GM12875 (cell line): ENCODE measurements around the gene GCHFR.

Experiments
- H3K4me3 ChIP-seq: one replicate; pipeline ENCODE4 v1.5.1; 2011; ENCODE audit warnings: low read depth, low read length, control low read depth
- CTCF ChIP-seq: IDR thresholded peaks from 2 replicates; pipeline ENCODE4 v1.5.1; 2011; ENCODE audit warnings: low read depth, mild to moderate bottlenecking, control low read depth, inconsistent platforms, low read length, moderate library complexity, borderline replicate concordance; ENCODE audit not compliant: insufficient read depth

GCHFR gene

GRCh38 chr15:40789999-40790398, 26.1 kb downstream of the GCHFR start:
- TF ChIP-seq CTCF, result no peak
- no peak overlapping the region for H3K4me3 ChIP-seq

- no peak for TF ChIP-seq CTCF
Measured at GRCh38 chr15:40790718-40791117, 26.9 kb downstream of the GCHFR start.

GRCh38 chr15:40792394-40792793, 28.5 kb downstream of the GCHFR start:
- no peak overlapping the region for H3K4me3 ChIP-seq
- TF ChIP-seq CTCF, result no peak

More at GRCh38 chr15:40790718-40791117, 26.9 kb downstream of the GCHFR start:
- H3K4me3 ChIP-seq, result no peak overlapping the region

GRCh38 chr15:40793216-40793989, 29.5 kb downstream of the GCHFR start:
- no peak overlapping the region for H3K4me3 ChIP-seq
- TF ChIP-seq CTCF, result no peak

- TF ChIP-seq CTCF, result no peak
- no peak overlapping the region for H3K4me3 ChIP-seq
Measured at GRCh38 chr15:40796041-40796440, 32.2 kb downstream of the GCHFR start.

GRCh38 chr15:40796512-40796911, 32.6 kb downstream of the GCHFR start:
- no peak overlapping the region for H3K4me3 ChIP-seq
- no peak for TF ChIP-seq CTCF

GRCh38 chr15:40799523-40799922, 35.7 kb downstream of the GCHFR start:
- TF ChIP-seq CTCF, result no peak
- no peak overlapping the region for H3K4me3 ChIP-seq
